Measurements from ENCODE around the gene DNHD1. TPM values are rescaled to one million over a fixed set of nuclear protein-coding genes. Genes with fewer than 3 reads are reported as not detected.

Gene DNHD1
- total RNA-seq, 1 donor from 2014 or later = 12.0 TPM

- no peaks in the 10 kb centered on the region for H3K36me3 ChIP-seq
- no peaks in the 10 kb centered on the region for H3K9me3 ChIP-seq
- H3K27me3 ChIP-seq (ENCODE audit: low read depth) = no peaks in the 10 kb centered on the region
- H3K27ac ChIP-seq = no peak overlapping the region
- ATAC-seq = no peak
- intact Hi-C loops (cut with DNase I) = no loop called here
- DNase-seq = no peak
- TF ChIP-seq, protein P1, sequence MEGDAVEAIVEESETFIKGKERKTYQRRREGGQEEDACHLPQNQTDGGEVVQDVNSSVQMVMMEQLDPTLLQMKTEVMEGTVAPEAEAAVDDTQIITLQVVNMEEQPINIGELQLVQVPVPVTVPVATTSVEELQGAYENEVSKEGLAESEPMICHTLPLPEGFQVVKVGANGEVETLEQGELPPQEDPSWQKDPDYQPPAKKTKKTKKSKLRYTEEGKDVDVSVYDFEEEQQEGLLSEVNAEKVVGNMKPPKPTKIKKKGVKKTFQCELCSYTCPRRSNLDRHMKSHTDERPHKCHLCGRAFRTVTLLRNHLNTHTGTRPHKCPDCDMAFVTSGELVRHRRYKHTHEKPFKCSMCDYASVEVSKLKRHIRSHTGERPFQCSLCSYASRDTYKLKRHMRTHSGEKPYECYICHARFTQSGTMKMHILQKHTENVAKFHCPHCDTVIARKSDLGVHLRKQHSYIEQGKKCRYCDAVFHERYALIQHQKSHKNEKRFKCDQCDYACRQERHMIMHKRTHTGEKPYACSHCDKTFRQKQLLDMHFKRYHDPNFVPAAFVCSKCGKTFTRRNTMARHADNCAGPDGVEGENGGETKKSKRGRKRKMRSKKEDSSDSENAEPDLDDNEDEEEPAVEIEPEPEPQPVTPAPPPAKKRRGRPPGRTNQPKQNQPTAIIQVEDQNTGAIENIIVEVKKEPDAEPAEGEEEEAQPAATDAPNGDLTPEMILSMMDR (IDR thresholded peaks at IDR 0.05) = no peak
- no peak overlapping the region for H3K4me3 ChIP-seq
- H3K4me1 ChIP-seq = no peaks in the 10 kb centered on the region
Observed at GRCh38 chr11:6553634-6554033, 56.6 kb downstream of the DNHD1 start.

DNA sequence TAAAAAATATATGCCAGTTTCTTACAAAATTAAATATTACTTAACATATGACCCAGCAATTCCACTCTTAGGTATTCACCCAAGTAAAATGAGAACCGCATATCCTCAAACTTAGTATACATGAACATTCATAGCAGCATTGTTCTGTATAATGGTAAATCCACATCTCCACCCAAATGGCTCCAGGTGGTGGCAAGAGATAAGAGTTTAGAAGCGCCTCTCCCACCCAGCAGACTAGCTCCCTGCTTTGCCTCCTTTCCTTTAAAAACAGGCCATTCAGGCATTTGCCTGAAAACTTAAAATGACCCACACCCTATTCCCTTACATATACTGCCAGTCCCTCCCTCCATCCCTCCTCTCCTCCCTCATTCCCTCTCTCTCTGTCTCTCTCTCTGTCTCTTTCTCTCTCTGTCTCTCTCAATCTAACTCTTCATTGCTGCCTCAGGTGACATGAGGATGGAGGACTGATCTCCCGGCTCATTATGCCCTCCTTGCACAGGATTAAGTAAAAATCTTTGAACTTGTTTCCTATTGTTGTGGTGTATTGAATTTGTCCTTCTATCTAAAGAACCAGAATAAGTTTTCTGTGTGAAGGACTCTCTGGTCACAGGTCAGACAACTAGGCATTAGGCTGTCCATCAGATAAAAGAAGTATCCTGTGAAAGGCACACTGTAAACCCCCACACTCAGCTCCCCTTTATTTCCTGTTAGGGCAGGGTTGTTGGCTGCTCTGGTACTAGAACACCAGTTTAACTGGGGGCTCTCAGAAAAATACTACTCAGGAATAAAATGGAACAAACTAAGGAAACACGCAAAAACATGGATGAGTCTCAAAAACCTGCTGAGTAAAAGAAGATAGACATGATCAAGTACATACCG lies 58.0 kb downstream of the DNHD1 start:
- H3K4me1 ChIP-seq = no peaks in the 10 kb centered on the region
- H3K9me3 ChIP-seq = no peaks in the 10 kb centered on the region
- ATAC-seq = no peak
- TF ChIP-seq, protein P1 (IDR thresholded peaks at IDR 0.05) = no peak
- no peak overlapping the region for H3K4me3 ChIP-seq
- no peaks in the 10 kb centered on the region for H3K27me3 ChIP-seq (ENCODE audit: low read depth)
- H3K36me3 ChIP-seq = no peaks in the 10 kb centered on the region
- H3K27ac ChIP-seq = no peak overlapping the region
- DNase-seq = no peak
- intact Hi-C loops (cut with DNase I) = no loop called here

DNA sequence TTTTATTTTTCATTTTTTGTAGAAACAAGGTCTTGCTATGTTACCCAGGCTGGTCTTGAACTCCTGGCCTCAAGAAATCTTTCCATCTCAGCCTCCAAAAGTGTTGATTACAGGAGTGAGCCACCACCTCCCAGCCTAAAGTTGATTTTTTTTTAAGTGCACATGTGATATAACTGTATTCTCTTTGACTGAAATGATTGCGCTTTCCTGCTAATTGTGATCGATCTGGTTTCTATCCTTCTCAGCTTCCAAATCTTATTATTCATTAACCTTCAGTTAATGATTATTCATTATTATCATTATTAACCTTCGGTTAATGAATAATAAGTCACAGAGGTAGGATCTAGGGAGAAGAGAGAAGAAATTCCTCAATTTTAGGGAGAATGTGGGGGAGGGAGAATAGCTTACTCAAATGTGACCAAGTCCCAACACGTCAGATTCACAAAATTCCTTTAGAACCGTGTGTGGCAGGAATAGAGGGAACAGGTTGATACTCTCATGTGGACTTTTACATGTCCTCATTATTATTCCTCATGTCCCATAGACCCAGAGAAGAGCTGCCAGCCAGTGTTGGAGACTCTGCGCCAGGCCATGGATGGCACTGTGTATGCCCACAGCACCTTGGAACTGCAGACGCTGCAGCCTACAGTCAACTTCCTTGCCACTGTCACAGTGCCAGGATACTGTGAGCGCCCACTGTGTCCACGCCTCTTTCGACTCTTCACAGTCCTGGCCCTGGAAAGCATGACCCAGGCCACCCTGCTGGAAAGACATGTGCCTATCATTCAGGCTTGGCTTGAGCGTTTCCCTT lies 59.3 kb downstream of the DNHD1 start:
- H3K36me3 ChIP-seq = no peaks in the 10 kb centered on the region
- no peak overlapping the region for H3K4me3 ChIP-seq
- DNase-seq = no peak
- no peak for ATAC-seq
- no peak overlapping the region for H3K27ac ChIP-seq
- no peaks in the 10 kb centered on the region for H3K27me3 ChIP-seq (ENCODE audit: low read depth)
- H3K4me1 ChIP-seq = no peaks in the 10 kb centered on the region
- H3K9me3 ChIP-seq = no peaks in the 10 kb centered on the region
- TF ChIP-seq, protein P1 (IDR thresholded peaks at IDR 0.05) = no peak
- intact Hi-C loops (cut with DNase I) = no loop called here

- no peaks in the 10 kb centered on the region for H3K9me3 ChIP-seq
- intact Hi-C loops (cut with DNase I) = no loop called here
- peak in 1 of 2 donors; percentile 23 for ATAC-seq
- no peaks in the 10 kb centered on the region for H3K27me3 ChIP-seq (ENCODE audit: low read depth)
- no peak for DNase-seq
- H3K4me1 ChIP-seq = no peaks in the 10 kb centered on the region
- no peak overlapping the region for H3K4me3 ChIP-seq
- H3K27ac ChIP-seq = no peak overlapping the region
- H3K36me3 ChIP-seq = no peaks in the 10 kb centered on the region
- TF ChIP-seq, protein P1 (IDR thresholded peaks at IDR 0.05) = no peak
Observed at GRCh38 chr11:6557063-6557462, 60.0 kb downstream of the DNHD1 start.

GRCh38 chr11:6557761-6558674 lies 60.9 kb downstream of the DNHD1 start:
- no peaks in the 10 kb centered on the region for H3K27me3 ChIP-seq (ENCODE audit: low read depth)
- no peak overlapping the region for H3K4me3 ChIP-seq
- ATAC-seq (peak in 1 of 2 donors; percentile 26), DNase-seq (no peak)
- no peaks in the 10 kb centered on the region for H3K36me3 ChIP-seq
- no peaks in the 10 kb centered on the region for H3K9me3 ChIP-seq
- TF ChIP-seq, protein P1 (IDR thresholded peaks at IDR 0.05) = no peak
- no peaks in the 10 kb centered on the region for H3K4me1 ChIP-seq
- H3K27ac ChIP-seq = no peak overlapping the region
- intact Hi-C loops (cut with DNase I) = no loop called here
